MG63 (cell line): ENCODE results near the gene MAD1L1. TPM values are rescaled to one million over a fixed set of nuclear protein-coding genes. Genes with fewer than 3 reads are reported as not detected.

Experiments
- DNase-seq: peaks from one replicate; pipeline ENCODE4 v3.0.0-alpha.2; 2020
- H3K27me3 ChIP-seq: fragments of 250-450 bp; sonication (Bioruptor Pico); 2 replicates; pipeline ENCODE4 v1.5.1; 2020; ENCODE audit warnings: mild to moderate bottlenecking, moderate library complexity
- H3K36me3 ChIP-seq: fragments of 250-450 bp; sonication (Bioruptor Pico); 2 replicates; pipeline ENCODE4 v1.5.1; 2020; ENCODE audit warnings: mild to moderate bottlenecking, moderate library complexity
- H3K4me3 ChIP-seq: fragments of 250-450 bp; sonication (Bioruptor Pico); 2 replicates; pipeline ENCODE4 v1.5.1; 2020; ENCODE audit warnings: mild to moderate bottlenecking, moderate library complexity
- H3K9me3 ChIP-seq: fragments of 250-450 bp; sonication (Bioruptor Pico); 2 replicates; pipeline ENCODE4 v1.5.1; 2020; ENCODE audit warnings: mild to moderate bottlenecking, moderate library complexity
- total RNA-seq: library from RNA; depleted of rRNA; stranded (reverse); fragments of >200 nt; shearing (Covaris generic); gene quantifications from 2 replicates; pipeline ENCODE4 v1.2.3, GENCODE V29; 2014; ENCODE audit warnings: low replicate concordance

MAD1L1 gene
- total RNA-seq, 1 experiment from 2014 or later: 65.1 TPM

GRCh38 chr7:1853431-1853985 is 379.2 kb downstream of the MAD1L1 start:
- Histone ChIP-seq H3K27me3 (no peaks in the 10 kb centered on the region), H3K4me3 (no peak overlapping the region), H3K36me3 (no peaks in the 10 kb centered on the region), H3K9me3 (no peaks in the 10 kb centered on the region)
- DNase-seq: no peak

DNA sequence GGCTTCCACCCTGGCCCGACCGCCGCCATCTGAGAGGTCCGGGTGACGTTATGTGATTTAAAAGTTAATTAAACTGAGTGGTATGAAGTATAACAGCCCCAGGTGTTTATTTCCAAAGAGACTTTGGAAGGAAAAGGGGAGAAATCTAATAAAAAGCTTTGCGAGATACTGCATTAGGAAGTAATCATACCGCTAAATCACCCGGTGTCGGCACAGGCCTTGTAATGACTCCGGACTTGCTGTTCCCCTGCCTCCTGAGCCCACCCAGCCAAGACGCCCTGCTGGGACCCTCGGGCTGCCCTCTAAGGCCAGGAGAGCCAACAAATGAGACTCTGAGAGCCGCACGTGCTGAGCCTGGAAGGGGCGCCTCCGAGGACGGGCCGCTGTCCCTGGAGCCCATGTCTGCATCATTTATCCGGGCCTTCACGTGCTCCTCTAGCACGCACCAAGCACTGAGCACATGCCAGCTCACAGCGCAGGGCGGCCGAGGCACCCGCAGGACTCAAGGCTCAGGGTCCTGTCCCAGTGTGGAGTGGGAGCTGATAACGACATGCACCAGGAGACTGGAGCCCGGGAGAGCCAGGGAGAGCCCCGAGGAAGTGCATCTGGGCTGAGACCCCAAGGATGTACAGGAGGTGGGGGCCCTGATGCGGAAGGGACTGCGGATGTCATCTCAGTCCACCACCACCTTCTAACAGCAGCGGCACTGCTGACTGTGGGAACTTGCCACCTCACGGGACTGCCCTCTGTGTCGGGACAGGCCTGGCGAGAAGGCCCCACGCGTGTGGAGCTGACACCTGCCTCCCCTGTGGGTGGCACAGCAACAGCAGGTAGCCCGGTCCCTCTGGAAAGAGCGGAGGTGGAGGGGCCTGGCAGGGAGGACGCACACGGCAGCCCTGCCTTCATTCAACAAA is 380.0 kb downstream of the MAD1L1 start:
- H3K4me3 ChIP-seq: no peak overlapping the region
- no peak for DNase-seq
- no peaks in the 10 kb centered on the region for H3K36me3 ChIP-seq
- no peaks in the 10 kb centered on the region for H3K9me3 ChIP-seq
- H3K27me3 ChIP-seq: no peaks in the 10 kb centered on the region

GRCh38 chr7:1851721-1852516 is 380.8 kb downstream of the MAD1L1 start:
- H3K9me3 ChIP-seq: no peaks in the 10 kb centered on the region
- H3K36me3 ChIP-seq: no peaks in the 10 kb centered on the region
- H3K4me3 ChIP-seq: no peak overlapping the region
- no peaks in the 10 kb centered on the region for H3K27me3 ChIP-seq
- no peak for DNase-seq

DNA sequence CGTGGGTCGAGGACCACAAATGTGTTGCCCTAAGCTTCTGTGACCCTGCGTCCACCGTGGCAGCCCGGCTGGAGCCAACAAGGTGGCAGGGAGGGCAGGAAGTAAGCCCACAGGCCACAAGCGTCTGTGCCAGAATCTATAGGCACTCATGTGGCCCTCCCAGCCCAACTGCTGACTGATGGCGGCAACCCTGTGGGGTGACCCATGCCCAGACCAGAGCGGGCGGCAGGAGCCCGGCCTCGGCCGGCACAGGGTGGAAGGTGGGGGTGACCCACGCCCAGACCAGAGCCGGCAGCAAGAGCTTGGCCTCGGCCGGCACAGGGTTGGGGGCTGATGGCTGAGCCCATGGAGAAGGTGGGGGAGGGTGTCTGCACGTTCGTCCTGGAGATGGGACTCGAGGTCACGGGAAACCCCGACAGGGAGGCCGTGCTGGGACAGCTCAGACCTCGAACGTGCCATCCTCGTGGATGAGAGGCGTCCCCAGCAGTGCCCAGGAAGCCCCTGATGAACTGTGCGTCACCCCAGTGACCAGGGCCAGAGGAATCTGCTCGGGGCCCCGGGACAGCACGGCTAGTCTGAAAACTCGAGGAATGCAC is 381.7 kb downstream of the MAD1L1 start:
- no peak for DNase-seq
- no peak overlapping the region for H3K4me3 ChIP-seq
- H3K36me3 ChIP-seq: no peaks in the 10 kb centered on the region
- H3K9me3 ChIP-seq: no peaks in the 10 kb centered on the region
- H3K27me3 ChIP-seq: no peaks in the 10 kb centered on the region

DNA sequence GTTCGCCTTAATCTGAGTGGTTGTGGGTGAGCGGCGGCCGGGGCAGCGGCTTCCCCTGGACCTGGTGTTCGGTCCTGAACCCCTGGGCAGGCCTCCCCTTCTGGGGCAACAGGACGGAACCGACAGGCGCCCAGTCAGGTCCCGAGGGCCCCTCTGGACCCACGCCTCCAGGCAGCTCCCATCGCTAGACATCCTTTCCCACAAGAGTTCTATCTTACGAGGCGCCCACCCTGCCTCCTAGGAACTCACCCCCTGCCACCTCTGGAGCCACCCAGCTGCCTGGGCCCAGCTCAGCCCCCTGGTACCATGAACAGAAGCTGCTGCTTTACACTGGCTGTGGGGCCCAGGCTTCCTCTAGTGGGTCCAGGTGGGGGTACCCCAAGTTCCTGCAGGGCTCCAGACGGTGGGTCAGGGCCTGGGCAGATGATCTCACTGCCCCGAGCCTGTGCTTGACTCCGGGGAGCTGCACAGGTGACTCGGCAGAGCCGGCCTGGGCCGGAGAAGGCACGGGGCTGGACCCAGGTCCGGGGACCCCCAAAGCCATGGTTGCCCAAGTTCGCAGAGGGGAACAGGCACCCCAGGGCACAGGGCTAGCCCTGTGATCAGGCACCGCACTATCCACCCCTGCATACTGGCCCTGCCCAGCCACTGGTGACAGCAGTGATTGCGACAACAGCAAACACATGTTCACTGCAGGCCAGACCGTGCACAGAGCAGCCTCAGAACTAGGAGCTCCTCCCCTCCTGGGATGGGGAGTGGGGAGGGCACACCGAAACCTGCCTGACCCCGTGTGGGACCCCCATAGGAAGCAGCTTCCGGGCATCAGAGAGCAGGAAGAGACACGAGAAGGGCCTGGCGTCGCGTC is 382.4 kb downstream of the MAD1L1 start:
- DNase-seq: no peak
- no peaks in the 10 kb centered on the region for H3K36me3 ChIP-seq
- H3K27me3 ChIP-seq: no peaks in the 10 kb centered on the region
- H3K4me3 ChIP-seq: no peak overlapping the region
- no peaks in the 10 kb centered on the region for H3K9me3 ChIP-seq

DNA sequence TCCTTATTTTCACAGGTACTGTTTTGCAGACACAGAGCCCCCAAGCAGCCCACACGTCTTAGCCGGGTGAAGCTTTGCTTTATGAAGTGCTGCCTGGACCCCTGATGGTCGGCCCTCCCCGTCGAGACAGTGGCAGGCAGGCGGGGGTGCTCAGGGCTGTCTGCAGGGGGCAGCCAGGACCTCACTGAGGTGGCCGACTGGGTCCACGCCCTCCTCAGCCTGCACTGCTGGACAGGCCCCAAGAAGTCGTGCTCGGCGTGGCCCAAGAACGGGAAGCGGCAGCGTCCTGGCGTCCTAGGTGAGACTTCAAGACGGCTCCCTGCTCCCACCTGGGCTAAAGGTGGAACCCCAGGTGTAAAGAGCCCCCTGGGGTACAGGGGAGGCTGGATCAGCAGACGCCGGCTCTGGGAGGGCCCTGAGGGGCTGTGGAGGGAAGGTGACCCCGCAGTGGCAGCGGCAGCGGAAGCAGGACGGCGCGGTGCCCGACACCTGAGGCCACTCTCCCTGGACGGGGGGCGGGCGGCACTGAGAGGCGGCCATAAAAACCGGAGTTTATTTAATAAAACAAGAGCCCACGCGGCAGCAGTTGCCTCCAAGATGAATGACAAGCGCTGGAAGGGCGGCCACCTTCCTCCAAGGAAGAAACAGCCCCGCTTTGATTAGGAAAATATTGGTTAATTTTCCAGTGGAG is 383.2 kb downstream of the MAD1L1 start:
- no peak overlapping the region for H3K4me3 ChIP-seq

DNA sequence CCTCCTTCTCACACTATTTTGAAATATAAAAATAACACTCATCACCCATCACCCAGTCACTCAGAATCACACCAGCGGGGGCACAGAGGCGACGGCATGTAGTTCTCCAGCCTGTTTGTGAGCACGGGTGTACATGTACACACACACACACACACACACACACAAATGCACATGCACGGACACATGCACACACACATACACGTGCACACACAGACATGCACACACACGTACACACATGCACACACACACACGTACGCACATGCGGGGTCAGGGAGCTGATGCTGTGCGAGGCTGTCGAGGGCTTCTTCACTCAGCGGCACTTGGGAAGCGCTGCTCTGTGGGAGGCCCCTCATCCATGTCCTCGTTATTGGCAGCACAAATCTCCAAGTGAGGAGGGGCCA is 383.8 kb downstream of the MAD1L1 start:
- H3K9me3 ChIP-seq: no peaks in the 10 kb centered on the region
- DNase-seq: no peak
- no peak overlapping the region for H3K4me3 ChIP-seq
- H3K36me3 ChIP-seq: no peaks in the 10 kb centered on the region
- no peaks in the 10 kb centered on the region for H3K27me3 ChIP-seq

More for the DNA sequence above, 383.2 kb downstream of the MAD1L1 start:
- Histone ChIP-seq H3K9me3 (no peaks in the 10 kb centered on the region), H3K27me3 (no peaks in the 10 kb centered on the region), H3K36me3 (no peaks in the 10 kb centered on the region)
- DNase-seq: no peak

DNA sequence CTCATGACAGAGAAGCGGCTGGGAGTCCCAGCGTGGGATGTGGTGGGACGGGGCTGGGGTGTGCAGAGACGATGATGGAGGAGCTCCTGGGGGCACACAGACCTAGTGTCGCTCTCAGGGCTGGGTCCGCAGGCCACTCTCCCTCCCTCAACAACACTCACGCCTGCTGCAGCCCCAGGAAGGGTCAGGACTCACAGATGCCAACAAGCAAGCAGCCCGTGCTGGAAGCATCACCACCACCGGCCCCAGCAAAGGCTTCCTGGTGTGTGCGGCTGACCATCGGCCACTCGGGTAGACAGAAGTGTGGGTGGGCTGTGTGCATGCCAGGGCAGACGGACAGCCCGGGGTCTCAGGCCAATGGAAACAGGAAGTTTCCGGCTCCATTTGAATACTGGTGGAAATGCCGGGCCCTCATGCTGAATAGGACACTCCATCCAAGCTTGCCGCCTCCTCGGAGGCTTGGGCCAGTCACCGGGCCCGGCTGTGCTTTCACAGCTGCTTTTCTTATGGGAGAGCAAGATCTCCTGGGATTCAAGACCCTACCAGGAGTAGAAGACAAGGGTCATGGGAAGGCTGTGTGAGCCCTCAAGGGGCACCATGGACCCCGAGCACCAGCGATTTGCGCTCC is 384.6 kb downstream of the MAD1L1 start:
- H3K4me3 ChIP-seq: no peak overlapping the region
- DNase-seq: no peak
- no peaks in the 10 kb centered on the region for H3K27me3 ChIP-seq
- no peaks in the 10 kb centered on the region for H3K36me3 ChIP-seq
- no peaks in the 10 kb centered on the region for H3K9me3 ChIP-seq

DNA sequence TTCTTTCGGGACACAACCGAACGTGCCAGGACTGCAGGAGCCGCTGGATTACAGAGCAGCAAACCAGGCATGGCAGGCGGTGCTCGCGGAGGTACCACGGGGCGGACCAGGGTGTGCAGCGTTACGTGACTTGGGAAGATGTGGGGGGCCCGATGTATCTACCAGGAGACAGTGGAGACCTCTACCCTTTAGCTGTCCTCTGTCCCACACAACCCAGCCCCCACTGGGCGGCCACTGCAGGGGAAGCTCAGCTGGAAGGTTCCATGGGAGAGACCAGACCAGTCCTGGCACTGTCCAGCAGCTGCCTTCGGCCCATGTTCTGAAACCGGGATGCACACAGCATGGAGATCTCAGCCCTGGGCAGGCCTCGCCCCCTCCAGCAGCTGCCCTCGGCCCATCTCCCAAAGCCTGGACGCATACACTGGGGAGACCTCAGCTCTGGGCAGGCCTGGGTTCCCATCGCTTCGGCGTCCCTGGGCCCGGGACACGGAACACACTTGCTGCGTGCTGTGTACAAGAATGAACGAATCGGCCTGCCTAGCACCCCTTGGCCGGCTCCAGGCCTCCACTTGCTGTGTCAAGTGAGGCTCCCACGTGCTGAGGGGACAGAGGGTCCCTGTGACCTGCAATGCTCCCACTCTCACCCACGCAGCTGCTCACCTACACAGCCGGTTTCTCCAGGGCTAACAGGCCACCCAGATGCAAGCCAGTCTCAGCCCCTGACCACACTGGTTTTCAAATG is 385.3 kb downstream of the MAD1L1 start:
- DNase-seq: no peak
- Histone ChIP-seq H3K9me3 (no peaks in the 10 kb centered on the region), H3K4me3 (no peak overlapping the region), H3K36me3 (no peaks in the 10 kb centered on the region), H3K27me3 (no peaks in the 10 kb centered on the region)

DNA sequence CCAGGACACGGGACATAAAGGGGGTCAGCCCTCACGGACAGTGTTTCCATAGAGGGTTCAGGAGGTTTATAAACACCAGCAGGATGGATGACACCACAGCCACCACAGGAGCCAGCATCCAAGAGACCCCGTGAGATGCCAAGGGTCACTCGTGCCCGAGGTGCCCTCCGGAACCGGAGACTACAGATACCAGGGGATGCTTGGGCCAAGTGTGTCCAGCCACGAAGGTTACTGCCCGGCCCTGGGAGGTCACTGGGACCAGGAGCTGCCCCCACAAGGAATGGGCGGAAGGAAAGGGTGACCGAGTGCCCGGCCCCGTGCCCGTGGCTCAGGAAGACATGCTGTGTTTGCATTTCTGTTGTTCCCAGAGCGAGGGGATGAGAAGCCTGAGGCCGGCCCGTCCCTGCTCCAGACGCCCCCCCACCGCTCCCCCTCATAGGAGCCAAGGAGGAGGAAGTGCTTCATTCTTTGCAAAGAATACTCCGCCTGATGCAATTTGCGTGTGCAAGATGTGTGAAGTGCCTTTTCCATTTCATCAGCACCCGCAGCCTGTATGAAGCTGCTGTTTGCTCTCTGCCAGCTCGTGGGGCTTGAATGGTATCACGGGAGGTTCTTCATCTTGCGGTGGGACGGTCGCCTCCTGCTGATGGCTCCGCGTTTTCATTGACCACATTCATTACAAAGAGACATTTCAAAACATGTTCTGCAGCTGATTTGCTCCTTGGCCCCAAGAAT is 386.2 kb downstream of the MAD1L1 start:
- no peaks in the 10 kb centered on the region for H3K27me3 ChIP-seq
- no peak overlapping the region for H3K4me3 ChIP-seq
- H3K9me3 ChIP-seq: no peaks in the 10 kb centered on the region
- DNase-seq: no peak
- no peaks in the 10 kb centered on the region for H3K36me3 ChIP-seq

DNA sequence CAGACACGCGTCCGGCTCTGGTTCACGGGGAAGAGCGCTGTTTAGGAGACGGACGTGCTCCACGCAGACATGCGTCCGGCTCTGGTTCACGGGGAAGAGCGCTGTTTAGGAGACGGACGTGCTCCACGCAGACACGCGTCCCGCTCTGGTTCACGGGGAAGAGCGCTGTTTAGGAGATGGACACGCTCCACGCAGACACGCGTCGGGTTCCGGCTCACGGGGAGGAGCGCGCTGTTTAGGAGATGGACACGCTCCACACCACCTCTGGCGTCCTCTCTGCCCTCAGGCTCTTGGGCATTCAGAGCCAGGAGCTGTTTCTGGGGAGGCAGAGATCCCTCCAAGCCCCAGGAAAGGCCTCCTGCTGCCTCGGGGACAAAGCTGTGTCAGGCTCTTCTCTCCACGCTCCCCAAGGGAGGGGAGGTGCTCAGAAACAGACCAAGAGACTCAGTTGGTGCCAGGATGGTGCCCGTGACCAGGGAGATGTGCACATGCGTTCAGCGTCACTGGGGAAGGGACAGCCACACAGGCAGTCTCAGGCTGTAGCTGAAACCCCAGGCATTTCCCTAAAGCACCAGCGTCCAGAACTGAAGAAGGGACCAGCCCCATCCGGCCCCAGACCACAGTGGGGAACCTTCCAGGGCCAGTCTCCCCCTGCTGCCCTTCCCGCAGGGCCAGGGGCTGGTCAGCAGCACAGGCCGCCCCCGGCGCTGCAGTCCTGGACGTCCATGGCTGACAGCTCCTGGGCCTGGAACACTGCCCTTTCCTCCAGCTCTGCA is 387.0 kb downstream of the MAD1L1 start:
- Histone ChIP-seq H3K9me3 (no peaks in the 10 kb centered on the region), H3K36me3 (no peaks in the 10 kb centered on the region), H3K4me3 (no peak overlapping the region), H3K27me3 (no peaks in the 10 kb centered on the region)
- no peak for DNase-seq

- DNase-seq: no peak
- Histone ChIP-seq H3K9me3 (no peaks in the 10 kb centered on the region), H3K36me3 (no peaks in the 10 kb centered on the region), H3K4me3 (no peak overlapping the region), H3K27me3 (no peaks in the 10 kb centered on the region)
Measured at GRCh38 chr7:1844951-1845390, 387.8 kb downstream of the MAD1L1 start.

DNA sequence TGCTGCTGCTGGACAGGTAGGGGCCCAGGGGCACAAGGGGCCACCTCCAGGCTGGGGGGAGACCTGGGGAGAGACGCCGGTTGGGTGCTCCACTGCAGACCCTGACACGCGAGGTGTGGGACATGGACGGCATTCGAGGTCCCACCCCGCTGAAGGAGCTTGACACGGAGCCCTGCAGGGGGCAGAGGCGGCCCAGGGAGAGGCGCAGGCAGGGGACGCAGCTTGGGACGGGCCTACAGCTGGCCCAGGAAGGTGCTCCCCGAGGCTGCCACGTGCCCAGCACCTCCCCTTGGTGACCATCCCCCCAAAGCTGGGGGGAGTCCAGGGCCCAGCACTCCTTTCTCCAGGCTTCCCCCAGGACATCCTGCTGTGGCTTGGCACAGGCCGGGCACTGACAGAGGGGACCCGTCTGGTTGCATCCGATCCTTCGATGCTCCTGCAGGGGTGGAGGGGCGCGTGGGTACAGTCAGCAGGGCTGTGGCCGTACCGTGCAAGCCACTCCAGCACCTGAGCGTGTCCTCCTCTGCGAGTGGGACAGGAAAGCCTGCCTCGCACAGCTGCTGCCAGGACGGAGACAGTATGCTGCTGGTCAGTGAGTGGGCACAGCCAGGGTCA is 388.3 kb downstream of the MAD1L1 start:
- H3K27me3 ChIP-seq: no peaks in the 10 kb centered on the region
- H3K36me3 ChIP-seq: no peaks in the 10 kb centered on the region
- no peaks in the 10 kb centered on the region for H3K9me3 ChIP-seq
- no peak overlapping the region for H3K4me3 ChIP-seq
- DNase-seq: no peak
